Stomach (tissue), 9 donors: Measurements from ENCODE around the gene RECQL. TPM values are rescaled to one million over a fixed set of nuclear protein-coding genes. Genes with fewer than 3 reads are reported as not detected.

Source experiments
- DNase-seq, 2 donors: peaks; one replicate each; pipeline versions ENCODE4 v3.0.0 to v3.0.0-alpha.2; 2013 to 2019
- H3K27ac ChIP-seq, 5 donors: fragments of 200-600 bp in 4 of 5; sonication (generic) in 4 of 5; one replicate each; pipeline ENCODE4 v1.5.1; 2013 to 2019; ENCODE audit warnings: mild to moderate bottlenecking in 1 of 5, moderate library complexity in 1 of 5
- H3K27me3 ChIP-seq, 3 donors: fragments of 200-600 bp; sonication (generic); one replicate each; pipeline ENCODE4 v1.5.1; 2017 to 2019; ENCODE audit warnings: mixed run types in 1 of 3
- H3K36me3 ChIP-seq, 4 donors: fragments of 200-600 bp; sonication (generic); 1 replicate in 3 of 4; 2 replicates in 1 of 4; pipeline ENCODE4 v1.5.1; 2016 to 2019
- H3K4me1 ChIP-seq, 4 donors: fragments of 200-600 bp; sonication (generic); one replicate each; pipeline ENCODE4 v1.5.1; 2016 to 2019
- H3K4me3 ChIP-seq, 4 donors: fragments of 200-600 bp; sonication (generic) in 3 of 4; one replicate each; pipeline ENCODE4 v1.5.1; 2016 to 2019; ENCODE audit warnings: mild to moderate bottlenecking in 1 of 4
- H3K9me3 ChIP-seq, 4 donors: fragments of 200-600 bp; sonication (generic); one replicate each; pipeline ENCODE4 v1.5.1; 2016 to 2019
- EP300 ChIP-seq: sonication (generic); formaldehyde crosslinking; IDR thresholded peaks from one replicate; pipeline ENCODE4 v1.6.1; 2017; ENCODE audit warnings: antibody characterized with exemption
- POLR2A ChIP-seq, 4 donors: fragments of 450-650 bp; IDR thresholded peaks; one replicate each; pipeline ENCODE4 v1.6.1; 2016; ENCODE audit warnings: antibody characterized with exemption in 4 of 4, control low read depth in 2 of 4, mild to moderate bottlenecking in 1 of 4, moderate library complexity in 1 of 4
- POLR2AphosphoS5 ChIP-seq, 3 donors: sonication (generic); formaldehyde crosslinking; IDR thresholded peaks; one replicate each; pipeline ENCODE4 v1.6.1; 2016; ENCODE audit warnings: antibody characterized with exemption in 3 of 3
- WGBS, 5 donors: extraction: QIAGEN DNeasy Blood & Tissue Kit in 3 of 5; methylation state at CpG; one replicate each; pipeline versions ENCODE4 v1.1.5 to v1.1.7; 2013 to 2018; 5-methylcytosine and 5-hydroxymethylcytosine counted together
- intact Hi-C: fragments of 100-400 bp; cut with DNase I; formaldehyde crosslinking; loops from one replicate; pipeline ENCODE4 v1.15.1; 2023; ENCODE audit warnings: low total_unique reads
- polyA plus RNA-seq, 3 donors: library from polyadenylated mRNA; stranded (reverse); fragments of 200-250 nt; gene quantifications; one replicate each; pipeline ENCODE4 v1.2.3, GENCODE V29; 2013
- total RNA-seq, 5 donors: library from RNA; depleted of rRNA; stranded (reverse); fragments of >200 nt; gene quantifications; one replicate each; pipeline versions ENCODE4 v1.1.0 to v1.2.3, GENCODE V29; 2014 to 2016
- TF ChIP-seq, protein P1 (sequence below), 7 experiments: fragments of 450-650 bp in 4 of 7; fragments of 200-600 bp in 3 of 7; sonication (generic) in 3 of 7; IDR thresholded peaks; one replicate each; pipeline ENCODE4 v1.5.1; 2016 to 2019; ENCODE audit warnings: antibody characterized with exemption in 7 of 7, control low read depth in 2 of 7, mild to moderate bottlenecking in 1 of 7
- donor health status: healthy with polysubstance abuse.
- donor health status: Bipolar disorder and iron deficiency.
- donor health status: healthy.

RECQL gene
- total and polyA plus RNA-seq, 8 donors, result 4.3 to 56.5 (median 12.7) TPM

GRCh38 chr12:21545557-21545956 is 44.1 kb upstream of the RECQL start:
- 70 to 87% (median 85%) methylated on average over 2 of the region's 2 CpGs for WGBS, 5 donors
- H3K4me1 ChIP-seq, result no peaks in the 10 kb centered on the region
- DNase-seq, result no peak
- no peaks in the 10 kb centered on the region for H3K36me3 ChIP-seq
- no peaks in the 10 kb centered on the region for H3K9me3 ChIP-seq
- intact Hi-C loops, result no loop called here
- H3K27me3 ChIP-seq, result no peaks in the 10 kb centered on the region
- no peak overlapping the region for H3K4me3 ChIP-seq
- H3K27ac ChIP-seq, result no peak overlapping the region
- TF ChIP-seq, protein P1, sequence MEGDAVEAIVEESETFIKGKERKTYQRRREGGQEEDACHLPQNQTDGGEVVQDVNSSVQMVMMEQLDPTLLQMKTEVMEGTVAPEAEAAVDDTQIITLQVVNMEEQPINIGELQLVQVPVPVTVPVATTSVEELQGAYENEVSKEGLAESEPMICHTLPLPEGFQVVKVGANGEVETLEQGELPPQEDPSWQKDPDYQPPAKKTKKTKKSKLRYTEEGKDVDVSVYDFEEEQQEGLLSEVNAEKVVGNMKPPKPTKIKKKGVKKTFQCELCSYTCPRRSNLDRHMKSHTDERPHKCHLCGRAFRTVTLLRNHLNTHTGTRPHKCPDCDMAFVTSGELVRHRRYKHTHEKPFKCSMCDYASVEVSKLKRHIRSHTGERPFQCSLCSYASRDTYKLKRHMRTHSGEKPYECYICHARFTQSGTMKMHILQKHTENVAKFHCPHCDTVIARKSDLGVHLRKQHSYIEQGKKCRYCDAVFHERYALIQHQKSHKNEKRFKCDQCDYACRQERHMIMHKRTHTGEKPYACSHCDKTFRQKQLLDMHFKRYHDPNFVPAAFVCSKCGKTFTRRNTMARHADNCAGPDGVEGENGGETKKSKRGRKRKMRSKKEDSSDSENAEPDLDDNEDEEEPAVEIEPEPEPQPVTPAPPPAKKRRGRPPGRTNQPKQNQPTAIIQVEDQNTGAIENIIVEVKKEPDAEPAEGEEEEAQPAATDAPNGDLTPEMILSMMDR (IDR thresholded peaks at IDR 0.05), result no peak
- TF ChIP-seq EP300, result no peak
- TF ChIP-seq POLR2A (IDR thresholded peaks at IDR 0.05), result no peak
- TF ChIP-seq POLR2AphosphoS5 (IDR thresholded peaks at IDR 0.05), result no peak

- intact Hi-C loops, result no loop called here
Observed at GRCh38 chr12:21543151-21543550, 41.7 kb upstream of the RECQL start.

DNA sequence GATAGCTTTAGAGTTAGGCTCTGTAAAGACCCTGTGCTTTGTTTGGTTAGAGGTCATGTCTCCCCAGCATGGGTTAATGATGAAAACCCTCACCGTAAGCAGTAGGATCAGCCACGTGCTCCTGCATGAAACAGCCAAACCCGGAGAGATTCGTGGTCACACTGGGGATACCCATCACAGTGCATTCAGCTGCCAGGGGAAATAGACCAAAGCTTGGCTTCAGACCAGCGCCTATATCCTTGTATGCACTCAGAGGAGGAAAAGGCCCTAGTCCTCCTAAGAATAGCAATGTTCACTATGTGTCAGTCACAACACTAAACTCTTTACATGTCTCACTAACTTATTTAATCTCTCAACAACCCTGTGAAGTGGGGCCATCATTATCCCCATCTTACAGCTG is 41.0 kb upstream of the RECQL start:
- intact Hi-C loops, result no loop called here
- no peaks in the 10 kb centered on the region for H3K36me3 ChIP-seq
- H3K27ac ChIP-seq, result no peak overlapping the region
- 39 to 71% (median 65%) methylated on average over 5 of the region's 5 CpGs for WGBS, 5 donors
- no peaks in the 10 kb centered on the region for H3K27me3 ChIP-seq
- H3K9me3 ChIP-seq, result no peaks in the 10 kb centered on the region
- H3K4me1 ChIP-seq, result no peaks in the 10 kb centered on the region
- no peak for DNase-seq
- no peak overlapping the region for H3K4me3 ChIP-seq
- TF ChIP-seq EP300, result no peak
- TF ChIP-seq POLR2AphosphoS5 (IDR thresholded peaks at IDR 0.05), result no peak
- TF ChIP-seq, protein P1 (IDR thresholded peaks at IDR 0.05), result no peak
- TF ChIP-seq POLR2A (IDR thresholded peaks at IDR 0.05), result no peak

More at GRCh38 chr12:21543151-21543550, 41.7 kb upstream of the RECQL start:
- Histone ChIP-seq H3K9me3 (no peaks in the 10 kb centered on the region), H3K36me3 (no peaks in the 10 kb centered on the region), H3K27ac (no peak overlapping the region), H3K4me3 (no peak overlapping the region), H3K4me1 (no peaks in the 10 kb centered on the region), H3K27me3 (no peaks in the 10 kb centered on the region)
- TF ChIP-seq, protein P1 (IDR thresholded peaks at IDR 0.05), result no peak
- TF ChIP-seq EP300, result no peak
- no peak for TF ChIP-seq POLR2A (IDR thresholded peaks at IDR 0.05)
- no peak for DNase-seq

DNA sequence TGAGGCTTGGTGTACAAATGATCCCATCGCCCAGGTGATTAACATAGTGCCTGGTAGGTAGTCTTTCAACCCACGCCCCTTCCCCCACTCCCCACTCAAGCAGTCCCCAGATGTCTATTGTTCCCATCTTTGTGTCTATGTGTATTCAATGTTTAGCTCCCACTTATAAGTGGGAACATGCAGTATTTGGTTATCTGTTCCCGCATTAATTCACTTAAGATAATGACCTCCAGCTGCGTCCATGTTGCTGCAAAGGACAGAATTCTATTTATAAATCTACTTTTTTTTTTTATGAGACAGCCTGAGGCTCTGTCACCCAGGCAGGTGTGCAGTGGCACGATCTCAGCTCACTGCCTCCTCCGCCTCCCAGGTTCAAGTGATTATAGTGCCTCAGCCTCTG is 40.3 kb upstream of the RECQL start:
- 81 to 86% (median 85%) methylated on average over 6 of the region's 6 CpGs for WGBS, 5 donors
- no peaks in the 10 kb centered on the region for H3K27me3 ChIP-seq
- intact Hi-C loops, result no loop called here

More for the DNA sequence above, 40.3 kb upstream of the RECQL start:
- Histone ChIP-seq H3K27ac (no peak overlapping the region), H3K4me1 (no peaks in the 10 kb centered on the region), H3K9me3 (no peaks in the 10 kb centered on the region), H3K4me3 (no peak overlapping the region), H3K36me3 (no peaks in the 10 kb centered on the region)
- DNase-seq, result no peak
- no peak for TF ChIP-seq POLR2AphosphoS5 (IDR thresholded peaks at IDR 0.05)
- TF ChIP-seq, protein P1 (IDR thresholded peaks at IDR 0.05), result no peak
- TF ChIP-seq EP300, result no peak
- TF ChIP-seq POLR2A (IDR thresholded peaks at IDR 0.05), result no peak
